ENCODE measurements around the gene MFSD6.

Gene MFSD6

DNA sequence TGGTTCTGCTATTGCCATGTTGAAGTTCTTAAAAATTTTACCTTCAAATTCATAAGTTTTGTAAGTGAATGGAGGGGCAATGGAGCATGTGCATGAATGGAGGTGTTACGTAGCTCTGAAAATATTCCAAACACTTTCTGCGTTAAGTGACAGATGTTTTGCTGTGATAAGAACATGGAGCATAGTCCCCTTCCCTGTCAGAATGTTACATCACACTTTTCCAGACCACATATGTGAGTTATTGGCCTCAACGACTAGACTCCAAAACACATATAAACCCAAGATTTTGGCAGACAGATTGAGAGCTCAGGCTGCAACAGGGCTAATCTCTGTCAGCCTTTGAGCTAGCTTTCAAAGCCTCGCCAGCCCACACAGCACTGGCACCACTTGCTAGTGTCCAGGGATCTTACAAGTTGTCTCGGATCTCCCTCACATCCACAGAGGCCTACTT, 27.2 kb upstream of the MFSD6 start:
- FAIRE-seq: no peak
- TF ChIP-seq CTCF (IDR thresholded peaks at IDR 0.05; ENCODE audit: insufficient read depth, missing control alignments): no peak
- no peak for DNase-seq (ENCODE audit: insufficient read length, low spot score)

- peak; percentile 44 for TF ChIP-seq CTCF (IDR thresholded peaks at IDR 0.05; ENCODE audit: insufficient read depth, missing control alignments)
- DNase-seq (ENCODE audit: insufficient read length, low spot score): no peak
- FAIRE-seq: no peak
Measured at GRCh38 chr2:190382851-190383250, 25.3 kb upstream of the MFSD6 start.

- no peak for DNase-seq (ENCODE audit: insufficient read length, low spot score)
- no peak for TF ChIP-seq CTCF (IDR thresholded peaks at IDR 0.05; ENCODE audit: insufficient read depth, missing control alignments)
- FAIRE-seq: no peak
Measured at GRCh38 chr2:190387422-190387821, 20.7 kb upstream of the MFSD6 start.

- no peak for TF ChIP-seq CTCF (IDR thresholded peaks at IDR 0.05; ENCODE audit: insufficient read depth, missing control alignments)
- DNase-seq (ENCODE audit: insufficient read length, low spot score) (no peak), FAIRE-seq (no peak)
Measured at GRCh38 chr2:190396271-190396670, 11.9 kb upstream of the MFSD6 start.

GRCh38 chr2:190402986-190403603, 5.1 kb upstream of the MFSD6 start:
- no peak for FAIRE-seq
- no peak for DNase-seq (ENCODE audit: insufficient read length, low spot score)
- no peak for TF ChIP-seq CTCF (IDR thresholded peaks at IDR 0.05; ENCODE audit: insufficient read depth, missing control alignments)

DNA sequence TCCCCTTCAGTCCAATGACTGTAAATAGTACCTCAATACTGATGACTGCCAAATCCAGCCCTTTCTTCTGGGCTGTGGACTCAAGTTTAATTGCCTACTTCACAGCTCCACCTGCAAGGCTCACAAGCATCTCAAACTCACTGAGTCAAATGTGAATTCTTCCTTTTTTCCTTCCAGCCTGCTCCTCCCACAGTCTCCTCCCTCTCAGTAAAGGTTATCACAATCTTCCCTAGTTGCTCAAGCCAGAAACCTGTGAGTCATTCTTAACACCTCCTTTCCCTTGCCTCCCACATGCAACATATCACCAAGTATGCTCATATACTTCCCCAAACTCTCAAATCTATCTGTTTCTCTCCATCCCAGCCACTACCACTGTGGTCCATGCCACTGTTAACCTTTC, 3.7 kb upstream of the MFSD6 start:
- no peak for TF ChIP-seq CTCF (IDR thresholded peaks at IDR 0.05; ENCODE audit: insufficient read depth, missing control alignments)
- DNase-seq (ENCODE audit: insufficient read length, low spot score) (no peak), FAIRE-seq (no peak)

DNA sequence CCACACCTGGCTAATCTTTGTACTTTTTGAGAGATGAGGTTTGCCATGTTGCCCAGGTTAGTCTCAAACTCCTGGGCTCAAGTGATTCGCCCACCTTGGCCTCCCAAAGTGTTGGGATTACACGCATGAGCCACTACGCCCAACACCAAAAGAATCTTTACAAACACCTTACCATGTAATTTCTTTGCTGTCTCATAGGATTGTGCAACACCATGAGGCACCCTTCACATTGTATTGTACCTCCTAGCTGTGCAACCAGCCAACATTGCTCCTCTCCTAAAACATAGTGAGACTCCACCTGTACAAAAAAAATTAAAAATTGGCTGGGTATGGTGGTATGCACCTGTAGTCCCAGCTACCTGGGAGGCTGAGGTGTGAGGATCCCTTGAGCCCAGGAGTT, 3.1 kb upstream of the MFSD6 start:
- FAIRE-seq (no peak), DNase-seq (ENCODE audit: insufficient read length, low spot score) (no peak)
- no peak for TF ChIP-seq CTCF (IDR thresholded peaks at IDR 0.05; ENCODE audit: insufficient read depth, missing control alignments)

Data from D721Med (cell line).